SU-DHL-6 (cell line): Measurements from ENCODE around the gene PHACTR3.

Experiments
- EZH2phosphoT487 ChIP-seq: fragments of 200-600 bp; sonication (generic), shearing (Covaris generic); conservative IDR thresholded peaks from 2 replicates; pipeline ENCODE4 v1.6.1; 2018; ENCODE audit warnings: mild to moderate bottlenecking, antibody characterized with exemption, low read length, moderate library complexity, mixed read lengths
- TF ChIP-seq, protein P1 (sequence below): fragments of 200-600 bp; sonication (generic); IDR thresholded peaks from one replicate; pipeline ENCODE4 v1.5.1; 2017; ENCODE audit warnings: antibody characterized with exemption, mild to moderate bottlenecking, low read length, moderate library complexity; ENCODE audit not compliant: insufficient read depth, poor library complexity, severe bottlenecking

DNA sequence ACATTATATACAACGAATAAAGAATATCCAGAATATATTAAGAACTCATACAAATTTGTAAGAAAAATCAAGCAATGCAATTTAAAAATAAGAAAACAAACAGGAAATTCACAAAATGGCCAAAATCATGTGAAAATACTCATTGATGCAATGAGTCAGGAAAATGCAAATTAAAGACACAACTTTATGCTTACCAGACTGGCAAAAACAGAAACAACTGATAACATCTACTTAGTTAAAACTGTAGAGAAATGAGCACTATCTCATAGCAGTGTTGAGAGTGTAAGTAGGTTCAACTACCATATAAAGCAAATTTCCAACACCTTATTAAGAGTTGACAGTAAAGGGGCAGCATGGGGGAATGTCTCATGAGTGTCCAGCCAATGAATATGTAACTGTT is 266.8 kb downstream of the PHACTR3 start:
- TF ChIP-seq, protein P1, sequence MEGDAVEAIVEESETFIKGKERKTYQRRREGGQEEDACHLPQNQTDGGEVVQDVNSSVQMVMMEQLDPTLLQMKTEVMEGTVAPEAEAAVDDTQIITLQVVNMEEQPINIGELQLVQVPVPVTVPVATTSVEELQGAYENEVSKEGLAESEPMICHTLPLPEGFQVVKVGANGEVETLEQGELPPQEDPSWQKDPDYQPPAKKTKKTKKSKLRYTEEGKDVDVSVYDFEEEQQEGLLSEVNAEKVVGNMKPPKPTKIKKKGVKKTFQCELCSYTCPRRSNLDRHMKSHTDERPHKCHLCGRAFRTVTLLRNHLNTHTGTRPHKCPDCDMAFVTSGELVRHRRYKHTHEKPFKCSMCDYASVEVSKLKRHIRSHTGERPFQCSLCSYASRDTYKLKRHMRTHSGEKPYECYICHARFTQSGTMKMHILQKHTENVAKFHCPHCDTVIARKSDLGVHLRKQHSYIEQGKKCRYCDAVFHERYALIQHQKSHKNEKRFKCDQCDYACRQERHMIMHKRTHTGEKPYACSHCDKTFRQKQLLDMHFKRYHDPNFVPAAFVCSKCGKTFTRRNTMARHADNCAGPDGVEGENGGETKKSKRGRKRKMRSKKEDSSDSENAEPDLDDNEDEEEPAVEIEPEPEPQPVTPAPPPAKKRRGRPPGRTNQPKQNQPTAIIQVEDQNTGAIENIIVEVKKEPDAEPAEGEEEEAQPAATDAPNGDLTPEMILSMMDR = no peak
- no peak for TF ChIP-seq EZH2phosphoT487
